Measurements from ENCODE around the gene TMEM209.

DNA sequence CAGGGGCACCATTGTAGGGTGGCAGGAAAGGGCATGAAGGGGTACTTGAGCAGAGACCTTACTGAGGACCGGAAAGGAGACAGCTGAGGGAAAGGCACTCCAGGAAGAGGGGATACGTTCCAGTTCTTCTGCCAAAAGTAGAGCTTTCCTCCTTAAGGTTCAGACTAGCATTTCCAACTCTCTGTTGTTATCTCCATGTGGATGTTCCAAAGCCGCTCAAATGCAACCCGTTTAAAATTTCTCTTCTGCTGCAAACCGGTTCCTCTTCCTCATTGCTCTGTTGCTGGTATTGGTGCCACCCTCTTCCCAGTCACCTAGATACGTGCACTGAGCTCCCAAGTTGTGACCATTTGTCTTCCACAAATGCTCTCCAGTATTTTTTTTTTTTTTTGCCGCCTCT is 47.5 kb downstream of the TMEM209 start:
- TF ChIP-seq EZH2 (IDR thresholded peaks at IDR 0.05; ENCODE audit: insufficient read depth, poor library complexity, severe bottlenecking), result no peak
- TF ChIP-seq EZH2phosphoT487 (IDR thresholded peaks at IDR 0.05; ENCODE audit: insufficient read depth, low read depth), result no peak
